ENCODE measurements around the gene SPC24.

GRCh38 chr19:11182994-11183393 lies 27.4 kb upstream of the SPC24 start:
- TF ChIP-seq POLR2AphosphoS5 (IDR thresholded peaks at IDR 0.05; ENCODE audit: borderline replicate concordance, low read depth, low read length) (no peak), EZH2 (IDR thresholded peaks at IDR 0.05) (no peak), FOXP2 (optimal IDR thresholded peaks at IDR 0.05; ENCODE audit: control extremely low read depth, extremely low read length, insufficient read depth) (no peak)

Data from SK-N-MC (cell line).